DMS 273 treated with DMSO at 0.1 percent for 48 hours (cell line): ENCODE data around the gene PCSK7.
"Not testable (repeated sequence)": the region's sequence is repeated elsewhere in the genome, so short reads cannot be mapped to it uniquely, and the experiment has no call there.

Experiments used
- DNase-seq: peaks from one replicate; lab custom pipeline; 2025; lab: John Stamatoyannopoulos, UW

Gene PCSK7, protein sequence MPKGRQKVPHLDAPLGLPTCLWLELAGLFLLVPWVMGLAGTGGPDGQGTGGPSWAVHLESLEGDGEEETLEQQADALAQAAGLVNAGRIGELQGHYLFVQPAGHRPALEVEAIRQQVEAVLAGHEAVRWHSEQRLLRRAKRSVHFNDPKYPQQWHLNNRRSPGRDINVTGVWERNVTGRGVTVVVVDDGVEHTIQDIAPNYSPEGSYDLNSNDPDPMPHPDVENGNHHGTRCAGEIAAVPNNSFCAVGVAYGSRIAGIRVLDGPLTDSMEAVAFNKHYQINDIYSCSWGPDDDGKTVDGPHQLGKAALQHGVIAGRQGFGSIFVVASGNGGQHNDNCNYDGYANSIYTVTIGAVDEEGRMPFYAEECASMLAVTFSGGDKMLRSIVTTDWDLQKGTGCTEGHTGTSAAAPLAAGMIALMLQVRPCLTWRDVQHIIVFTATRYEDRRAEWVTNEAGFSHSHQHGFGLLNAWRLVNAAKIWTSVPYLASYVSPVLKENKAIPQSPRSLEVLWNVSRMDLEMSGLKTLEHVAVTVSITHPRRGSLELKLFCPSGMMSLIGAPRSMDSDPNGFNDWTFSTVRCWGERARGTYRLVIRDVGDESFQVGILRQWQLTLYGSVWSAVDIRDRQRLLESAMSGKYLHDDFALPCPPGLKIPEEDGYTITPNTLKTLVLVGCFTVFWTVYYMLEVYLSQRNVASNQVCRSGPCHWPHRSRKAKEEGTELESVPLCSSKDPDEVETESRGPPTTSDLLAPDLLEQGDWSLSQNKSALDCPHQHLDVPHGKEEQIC

DNA sequence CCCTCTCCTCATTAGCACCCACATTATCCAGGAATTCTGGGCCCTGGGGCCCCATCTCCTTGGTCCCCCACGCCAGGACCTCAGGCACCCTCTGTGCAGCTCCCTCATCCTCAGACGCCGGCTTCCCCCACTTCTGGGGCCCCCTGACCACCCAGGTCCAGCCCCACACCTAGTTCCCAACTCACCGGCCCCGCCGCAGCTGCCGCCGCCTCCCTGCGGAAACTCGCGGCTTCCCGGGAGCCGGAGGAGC is at the start of gene PCSK7:
PCSK7 (minus strand) TSS at position 232 of the 250 bp plus-strand sequence. CDS start 2,229 bp downstream, outside the sequence.
- DNase-seq, result no peak

DNA sequence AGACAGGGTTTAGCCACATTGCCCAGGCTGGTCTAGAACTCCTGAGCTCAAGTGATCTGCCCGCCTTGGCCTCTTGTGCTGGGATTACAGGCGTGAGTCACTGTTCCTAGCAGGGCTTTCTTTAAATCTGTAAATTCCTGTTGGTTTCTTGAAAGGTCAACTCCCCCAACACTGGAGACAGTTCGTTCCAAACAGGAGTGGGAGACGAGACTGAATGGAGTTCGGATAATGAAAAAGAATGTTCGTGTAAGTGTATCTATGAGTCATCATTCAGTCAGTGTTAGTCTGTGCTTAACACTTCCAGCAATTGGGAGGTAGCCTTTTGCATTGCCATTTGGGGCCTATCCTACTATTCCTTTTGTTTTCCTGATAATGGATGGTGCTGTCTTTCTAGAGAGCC is 49.3 kb upstream of the PCSK7 start:
- no peak for DNase-seq

DNA sequence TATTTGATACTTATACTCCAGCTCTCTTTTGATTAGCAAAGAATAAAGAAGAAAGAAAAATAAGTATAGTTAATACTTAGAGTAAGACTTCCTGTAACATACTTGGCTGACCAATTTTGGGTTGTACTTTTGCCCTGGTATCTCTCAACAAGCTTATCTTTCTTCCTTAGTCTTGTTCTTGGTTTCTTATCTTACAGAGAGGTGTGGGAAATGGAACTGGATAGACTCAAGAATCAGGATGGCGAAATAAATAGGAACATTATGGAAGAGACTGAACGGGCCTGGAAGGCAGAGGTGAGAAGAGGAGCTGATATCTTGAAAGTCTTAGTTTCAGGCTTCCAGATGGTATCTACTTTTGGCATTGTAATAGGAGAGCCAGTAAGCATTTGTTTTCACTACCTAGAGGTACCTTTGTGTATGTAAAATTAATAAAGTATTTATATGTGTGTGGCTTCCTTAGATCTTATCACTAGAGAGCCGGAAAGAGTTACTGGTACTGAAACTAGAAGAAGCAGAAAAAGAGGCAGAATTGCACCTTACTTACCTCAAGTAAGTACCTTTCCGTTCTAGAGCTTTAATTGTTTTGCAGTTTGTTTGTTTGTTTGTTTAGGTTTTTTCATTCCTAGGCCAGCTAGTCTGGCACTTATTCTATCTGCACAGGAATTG is 48.0 kb upstream of the PCSK7 start:
- no peak for DNase-seq

DNA sequence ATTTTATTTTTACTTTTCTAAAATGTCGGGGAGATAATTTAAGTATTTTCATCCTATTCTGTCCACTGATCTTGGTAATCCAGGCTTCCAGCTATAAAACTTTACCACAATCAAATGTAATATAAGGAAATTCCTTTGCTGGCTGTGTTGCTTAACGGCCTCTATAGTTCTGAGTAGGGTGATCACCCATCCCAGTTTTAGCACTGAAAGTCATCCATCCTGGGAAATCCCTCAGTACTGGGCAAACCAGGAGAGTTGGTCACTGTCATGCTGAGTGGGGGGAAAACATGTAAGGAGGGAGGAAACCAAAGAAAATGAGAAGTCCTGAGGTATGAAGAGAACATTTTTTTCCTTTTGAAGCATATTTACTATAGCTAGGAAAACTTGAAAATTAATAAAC is 46.5 kb upstream of the PCSK7 start:
- DNase-seq, result no peak

DNA sequence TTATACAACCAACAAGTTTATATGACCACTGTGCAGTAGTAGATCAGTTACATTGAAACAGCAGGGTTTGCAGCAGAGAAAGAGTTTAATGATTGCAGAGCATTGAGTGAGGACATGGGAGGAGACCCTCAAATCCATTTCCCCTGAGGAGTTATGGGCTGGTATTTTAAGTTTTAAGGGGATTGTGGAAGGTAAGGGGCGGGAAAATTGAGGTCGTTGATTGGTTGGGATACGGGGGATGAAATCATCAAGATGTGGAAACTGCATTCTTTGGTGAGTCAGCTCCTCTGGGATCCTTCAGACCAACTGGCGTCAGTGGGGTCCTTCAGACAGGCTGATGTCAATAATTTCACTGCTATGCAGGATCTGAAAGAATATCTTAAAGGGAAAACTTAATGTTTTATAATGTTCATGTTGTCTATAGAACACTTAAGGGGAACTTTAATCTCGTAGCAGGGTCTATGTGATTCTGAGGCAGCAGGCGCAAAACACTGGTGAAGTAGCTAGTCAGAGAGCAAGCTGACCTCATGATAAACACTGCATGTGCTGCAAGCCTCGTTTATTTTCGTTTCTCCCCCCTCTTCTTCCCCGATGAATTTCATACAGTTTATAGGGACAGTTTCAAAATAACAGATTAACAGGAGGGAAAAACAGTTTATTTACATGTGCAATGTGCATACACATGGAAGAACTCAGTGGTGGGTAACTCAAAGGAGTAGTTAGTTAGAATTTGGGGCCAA is 41.8 kb upstream of the PCSK7 start:
- no peak for DNase-seq

DNA sequence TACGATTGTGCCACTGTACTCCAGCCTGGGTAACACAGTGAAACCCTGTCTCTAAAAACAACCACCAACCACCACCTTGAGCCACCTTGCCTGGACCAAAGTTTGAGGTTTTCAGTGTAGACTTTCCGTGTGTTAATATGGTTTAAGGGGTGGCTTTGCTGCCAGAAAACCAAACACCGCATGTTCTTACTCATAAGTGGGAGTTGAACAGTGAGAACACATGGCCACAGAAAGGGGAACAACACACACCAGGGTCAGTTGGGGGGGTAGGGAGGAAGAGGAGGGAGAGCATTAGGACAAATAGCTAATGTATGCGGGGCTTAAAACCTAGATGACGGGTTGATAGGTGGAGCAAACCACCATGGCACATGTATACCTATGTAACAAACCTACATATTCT is 40.3 kb upstream of the PCSK7 start:
- DNase-seq, result not testable (repeated sequence)

DNA sequence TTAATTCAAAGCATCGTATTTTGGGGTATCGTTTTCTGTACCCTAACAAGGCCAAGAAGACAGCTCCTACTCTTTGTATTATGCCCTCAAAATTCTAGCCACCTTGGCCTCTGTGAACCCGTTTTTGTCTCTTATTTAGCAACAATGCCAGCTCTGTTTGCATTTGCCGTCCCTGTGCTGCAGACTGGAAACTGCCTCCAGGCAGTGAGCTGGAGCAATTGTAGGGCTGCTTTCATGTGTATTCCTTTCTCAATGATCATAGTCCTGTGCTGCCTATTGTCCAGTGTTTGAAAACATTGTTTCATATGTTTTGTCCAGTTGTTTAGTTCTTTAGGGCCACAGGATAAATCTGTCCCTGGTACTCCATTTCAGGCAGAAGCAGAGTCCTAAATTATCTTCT is 39.3 kb upstream of the PCSK7 start:
- no peak for DNase-seq

DNA sequence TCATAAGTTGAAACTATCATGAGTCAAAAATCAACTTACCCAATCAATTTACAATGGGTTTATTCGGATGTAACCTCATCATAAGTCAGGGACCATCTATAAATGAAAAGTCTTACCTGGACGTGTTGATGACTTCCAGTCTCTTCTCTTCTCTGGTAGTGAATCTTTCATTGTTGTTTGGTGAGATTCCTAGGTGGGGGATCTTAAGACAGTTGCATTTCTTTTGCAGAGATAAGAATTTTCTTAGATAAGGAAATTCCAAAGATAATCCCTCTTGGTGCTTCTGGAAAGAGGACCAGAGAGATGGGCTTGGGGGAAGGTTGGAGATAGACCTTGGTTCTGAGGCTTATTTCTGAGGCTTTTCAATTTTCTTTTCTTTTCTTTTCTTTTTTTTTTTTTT is 38.0 kb upstream of the PCSK7 start:
- DNase-seq, result no peak

DNA sequence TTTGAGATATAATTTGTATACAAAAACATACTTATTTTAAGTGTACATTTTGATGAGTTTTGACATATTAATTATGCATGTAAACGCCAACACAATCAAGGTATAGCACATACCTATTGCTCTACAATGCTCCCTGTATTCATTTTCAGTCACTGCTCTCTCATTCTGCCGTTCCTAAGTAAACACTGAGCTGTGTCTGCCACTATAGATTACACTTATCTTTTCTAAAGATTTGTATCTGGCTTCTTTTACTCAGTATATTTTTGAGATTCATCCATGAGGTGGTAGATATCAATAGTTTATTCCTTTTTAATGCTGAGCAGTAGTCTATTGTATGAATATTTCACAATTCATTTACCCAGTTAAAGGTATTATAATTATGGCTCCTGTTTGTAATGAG is 33.9 kb upstream of the PCSK7 start:
- no peak for DNase-seq

DNA sequence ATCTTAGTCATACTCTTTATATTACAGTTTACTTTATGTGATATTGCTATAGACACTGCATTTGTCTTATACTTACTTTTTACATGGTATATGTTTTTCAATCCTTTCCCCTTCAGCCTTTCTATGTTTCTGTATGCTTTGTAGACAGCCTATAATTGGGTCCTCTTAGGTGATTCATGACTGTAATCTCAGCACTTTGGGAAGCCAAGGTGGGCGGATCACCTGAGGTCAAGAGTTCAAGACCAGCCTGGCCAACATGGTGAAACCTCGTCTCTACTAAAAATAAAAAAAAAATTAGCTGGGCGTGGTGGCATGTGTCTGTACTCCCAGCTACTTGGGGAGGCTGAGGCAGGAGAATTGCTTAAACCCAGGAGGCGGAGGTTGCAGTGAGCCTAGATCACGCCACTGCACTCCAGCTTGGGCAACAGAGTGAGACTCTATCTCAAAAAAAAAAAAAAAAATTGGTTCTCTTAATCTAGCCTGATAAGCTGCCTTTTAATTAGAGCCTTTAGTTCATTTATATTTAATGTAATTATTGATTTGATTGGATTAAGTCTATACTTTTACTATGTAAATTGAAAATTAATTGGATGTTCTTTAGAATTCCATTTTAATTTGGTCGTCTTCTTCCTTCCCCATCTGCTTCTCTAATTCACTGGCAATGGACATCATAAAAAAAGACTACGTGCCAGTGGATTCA is 32.9 kb upstream of the PCSK7 start:
- not testable (repeated sequence) for DNase-seq

DNA sequence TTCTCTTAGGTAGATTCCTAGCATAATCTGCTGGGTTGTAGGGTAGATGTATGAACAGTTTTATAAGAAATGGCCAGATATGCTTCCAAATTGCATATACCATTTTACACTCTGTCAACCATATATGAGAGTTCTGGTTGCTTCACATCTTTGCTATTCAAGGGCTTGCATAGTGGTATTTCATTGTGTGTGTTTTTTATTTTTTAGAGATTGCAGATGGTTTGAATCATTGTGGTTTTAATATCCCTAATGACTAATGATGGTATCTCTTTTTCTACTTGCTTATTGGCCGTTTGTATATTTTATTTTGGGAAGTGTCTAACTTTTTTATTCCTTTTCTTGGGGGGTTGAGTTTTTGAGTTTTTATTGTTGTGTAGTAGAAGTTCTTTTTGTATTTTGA is 27.5 kb upstream of the PCSK7 start:
- no peak for DNase-seq

DNA sequence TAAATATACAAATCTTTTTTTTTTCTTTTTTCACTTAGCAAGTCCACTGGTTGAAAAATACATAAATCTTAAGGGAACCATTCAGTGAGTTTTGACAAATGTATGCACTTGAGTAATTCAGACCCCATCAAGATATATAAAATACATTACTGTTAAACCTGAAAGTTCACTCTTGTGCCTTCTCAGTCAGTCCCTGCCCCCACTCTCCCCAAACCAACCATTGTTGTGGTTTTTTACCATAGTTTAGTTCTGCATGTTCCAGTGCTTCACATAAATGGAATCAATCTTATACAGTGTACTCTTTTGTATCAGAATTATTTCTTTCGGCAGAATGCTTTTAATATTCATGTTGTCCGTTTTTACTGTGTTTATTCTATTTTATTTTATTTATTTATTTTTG is 26.7 kb upstream of the PCSK7 start:
- DNase-seq, result no peak

DNA sequence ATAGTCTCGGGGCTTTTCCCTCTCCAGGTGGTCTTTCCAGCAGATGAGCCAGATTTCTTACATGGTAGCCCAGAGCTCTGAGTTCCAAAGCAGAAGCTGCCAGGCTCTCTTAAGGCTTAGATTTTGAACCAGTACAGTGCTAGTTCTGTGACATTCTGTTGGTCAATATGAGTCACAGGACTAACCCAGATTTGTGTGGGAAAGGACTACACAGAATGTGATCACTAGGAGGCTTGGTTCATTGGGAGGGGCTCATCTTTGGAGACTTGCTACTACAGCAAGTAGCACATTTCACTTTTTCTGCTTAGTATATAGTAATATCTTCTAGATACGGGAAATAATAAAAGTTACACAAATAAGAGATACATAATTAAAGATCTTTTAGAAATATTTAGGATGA is 24.7 kb upstream of the PCSK7 start:
- DNase-seq, result no peak

DNA sequence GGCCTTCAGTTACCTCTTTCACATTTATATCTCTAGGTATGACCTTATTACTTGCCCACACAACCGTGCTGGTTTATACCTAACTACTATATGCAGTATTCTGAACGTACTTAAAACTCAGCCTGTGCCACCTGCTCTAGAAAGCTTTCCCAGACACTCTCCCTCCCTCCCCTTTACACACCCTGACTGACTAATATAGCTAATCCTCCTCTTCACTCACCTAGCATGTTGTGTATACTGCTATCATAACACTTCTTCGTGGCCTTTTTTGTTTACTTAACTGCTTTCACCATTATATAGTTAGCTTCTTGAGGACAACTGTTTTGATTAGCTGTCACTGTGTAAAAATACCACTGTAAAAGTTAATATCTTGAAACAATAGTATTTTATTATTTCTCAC is 24.1 kb upstream of the PCSK7 start:
- no peak for DNase-seq

DNA sequence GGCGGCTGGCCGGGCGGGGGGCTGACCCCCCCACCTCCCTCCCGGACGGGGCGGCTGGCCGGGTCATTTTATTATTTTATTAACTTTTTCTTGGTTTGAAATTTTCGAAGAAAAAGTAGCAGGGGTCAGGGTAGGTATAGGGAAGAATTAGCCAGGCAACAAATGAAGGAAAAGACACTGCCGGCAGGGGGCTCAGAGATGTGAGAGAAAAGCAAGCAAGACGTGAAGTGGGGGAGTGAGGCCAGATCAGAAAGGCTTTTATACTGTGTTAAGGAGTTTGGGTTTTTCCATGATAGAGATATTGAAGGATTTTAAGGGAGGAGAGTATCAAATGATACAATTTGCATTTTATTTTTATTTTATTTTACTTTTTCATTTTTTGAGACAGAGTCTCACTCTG is 19.6 kb upstream of the PCSK7 start:
- DNase-seq, result no peak

DNA sequence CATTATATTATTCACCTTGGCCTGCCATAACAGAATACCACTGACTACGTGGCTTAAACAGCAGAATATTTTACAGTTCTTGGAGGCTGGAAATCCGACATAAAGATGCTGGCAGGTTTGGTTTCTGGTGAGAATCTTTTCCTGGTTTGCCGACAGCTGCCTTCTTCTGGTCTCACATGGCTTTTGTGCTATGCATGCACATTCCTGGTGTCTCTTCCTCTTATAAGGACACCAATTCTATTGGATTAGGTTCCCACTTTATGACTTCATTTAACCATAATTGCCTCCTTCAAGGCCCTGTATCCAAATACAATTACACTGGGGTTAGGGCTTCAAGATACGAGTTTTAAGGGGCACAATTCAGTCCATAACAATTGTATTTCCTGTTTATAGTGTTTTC is 17.7 kb upstream of the PCSK7 start:
- DNase-seq, result no peak

DNA sequence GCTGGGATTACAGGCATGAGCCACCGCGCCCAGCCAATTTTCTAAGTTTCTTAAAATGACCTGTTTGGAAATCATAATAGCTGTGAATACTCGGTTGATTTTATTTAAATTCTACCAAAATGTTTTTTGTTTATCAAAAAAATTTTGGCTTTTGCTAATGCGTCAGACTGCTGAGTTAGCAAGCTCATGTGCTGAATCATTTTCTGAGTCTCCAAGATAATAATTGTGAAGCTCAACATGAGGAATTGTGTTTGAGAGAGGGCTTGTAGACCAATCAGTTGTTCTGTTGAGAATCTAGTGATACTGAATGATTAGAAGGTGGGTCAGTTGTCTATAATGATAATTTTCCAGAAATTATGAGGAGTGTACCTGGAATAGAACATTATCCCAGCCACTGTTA is 16.5 kb upstream of the PCSK7 start:
- no peak for DNase-seq

DNA sequence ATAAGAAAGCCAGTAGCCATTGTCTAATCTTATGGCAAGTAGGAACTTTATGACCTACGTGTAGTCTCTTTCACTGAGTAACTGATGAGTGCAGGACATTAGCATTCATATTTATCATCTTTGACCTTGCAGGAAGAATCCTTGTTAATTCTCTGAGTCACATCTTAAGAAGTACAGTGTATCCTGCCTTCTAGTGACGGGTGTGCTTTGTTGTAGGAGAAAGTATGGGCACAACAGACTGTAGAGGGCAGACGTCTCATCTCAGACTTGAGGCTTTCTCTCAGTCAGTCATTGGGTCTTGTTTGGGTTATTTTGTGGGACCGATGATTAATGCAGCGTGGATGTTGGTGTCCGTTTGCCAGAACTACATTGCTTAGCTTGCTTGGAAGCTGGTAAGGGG is 7.4 kb upstream of the PCSK7 start:
- no peak for DNase-seq

DNA sequence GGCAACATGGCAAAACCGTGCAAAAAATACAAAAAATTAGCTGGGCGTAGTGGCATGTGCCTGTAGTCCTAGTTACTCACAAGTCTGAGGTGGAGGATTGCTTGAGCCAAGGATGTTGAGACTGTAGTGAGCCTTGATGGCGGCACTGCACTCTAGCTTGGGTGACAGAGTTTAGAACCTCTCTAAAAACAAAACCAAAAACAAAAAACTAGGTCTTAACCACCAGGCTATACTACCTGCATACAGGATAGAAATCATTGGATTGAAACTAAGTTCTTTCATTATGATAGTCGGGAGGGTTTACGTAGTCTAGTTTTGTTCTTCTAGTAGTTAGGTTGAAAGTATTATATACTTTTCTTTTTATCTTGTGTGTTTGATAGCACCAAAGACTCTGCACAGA is 6.3 kb upstream of the PCSK7 start:
- no peak for DNase-seq

DNA sequence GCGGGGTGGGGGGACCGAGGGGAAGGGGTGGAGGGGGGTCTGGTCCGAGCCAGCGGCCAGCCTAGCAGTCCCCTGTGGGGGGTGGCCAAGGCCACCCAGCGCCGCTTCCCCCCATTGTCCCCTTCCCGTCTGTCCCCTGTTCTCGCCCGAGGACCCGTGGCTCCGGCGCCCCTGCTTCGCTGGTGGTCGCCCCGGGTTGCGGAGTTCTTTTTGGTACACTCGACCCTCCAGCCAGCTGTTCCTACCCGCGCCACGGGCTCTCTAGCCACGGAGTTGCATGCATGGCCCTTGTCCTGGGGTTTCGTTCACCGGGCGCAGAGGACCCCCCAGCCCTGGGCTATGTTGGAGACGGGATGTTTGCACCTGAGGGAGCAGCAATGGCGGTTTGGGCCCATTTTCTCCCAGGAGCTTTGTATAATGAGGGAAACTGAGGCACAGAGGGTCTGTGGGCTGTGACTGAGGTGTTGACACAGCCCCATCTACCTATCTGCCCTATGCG is 1.1 kb upstream of the PCSK7 start:
- DNase-seq, result no peak

DNA sequence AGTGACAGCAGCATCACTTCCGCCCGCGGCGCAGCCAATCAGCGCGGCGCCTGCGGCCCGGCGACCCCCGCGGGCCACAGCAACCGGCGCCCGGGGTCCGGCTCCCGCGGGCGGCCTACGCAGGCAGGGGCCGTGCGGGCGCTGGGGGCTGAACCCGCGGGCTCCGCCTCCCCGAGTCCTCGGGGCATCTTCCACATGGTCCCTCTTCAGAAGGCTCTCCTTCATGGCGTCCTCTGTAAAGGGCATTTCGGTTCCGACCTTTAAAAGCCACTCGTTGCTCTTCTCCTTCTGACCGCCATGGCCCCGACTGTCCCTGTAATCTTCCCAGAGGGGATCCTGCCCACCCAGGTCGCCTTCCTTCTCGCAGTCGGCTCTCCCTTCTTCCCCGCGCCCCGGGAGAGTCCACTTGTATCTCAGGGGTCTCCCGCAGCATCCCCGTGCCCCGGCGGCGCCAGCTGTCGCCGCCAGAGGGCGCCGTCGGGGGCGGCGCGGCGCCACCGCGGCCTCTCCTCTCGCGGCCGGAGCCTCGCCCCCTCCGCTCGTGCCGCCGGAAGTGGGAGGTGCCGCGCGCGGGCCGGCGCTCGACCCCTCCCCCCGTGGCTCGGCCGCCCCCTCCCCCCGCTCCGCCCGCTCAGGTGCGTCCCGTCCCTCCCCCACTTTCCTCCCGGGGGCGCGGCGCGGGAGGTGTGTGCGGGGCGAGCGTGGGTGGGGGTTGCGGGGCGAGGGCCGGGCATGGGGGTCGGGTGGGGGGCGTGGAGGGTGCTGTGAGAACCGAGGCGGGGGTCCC is 412 bp upstream of the PCSK7 start, which contains the start of gene RNF214:
RNF214 (plus strand) TSS at position 580 of the 787 bp plus-strand sequence. CDS start 1,602 bp downstream, outside the sequence.
- peak; percentile 0 for DNase-seq
